Measurements from ENCODE around the gene TRAPPC1. TPM values are rescaled to one million over a fixed set of nuclear protein-coding genes. Genes with fewer than 3 reads are reported as not detected.

The TRAPPC1 gene
- total and polyA plus RNA-seq, 2 donors (not counting 3 experiments of a cell fraction or from before 2014, with no cell fraction given), result 146 to 250 TPM

- no peak overlapping the region for H3K27ac ChIP-seq (ENCODE audit: insufficient read depth, low read depth, low read length)
- no peaks in the 10 kb centered on the region for H3K27me3 ChIP-seq (ENCODE audit: control insufficient read depth in 2 of 2, insufficient read depth in 2 of 2, low read length in 2 of 2)
- H3K9ac ChIP-seq (replicated peaks; ENCODE audit: extremely low read depth, insufficient read depth, low read length), result no peak overlapping the region
- no peaks in the 10 kb centered on the region for H3K4me1 ChIP-seq (ENCODE audit: control insufficient read depth, extremely low read depth, insufficient read depth, low read length)
- dilution Hi-C loops (cut with MboI; ENCODE audit: extremely low pct_ligation_motif_present, low sequenced_read_pairs), result no loop called here
- H3K4me3 ChIP-seq (replicated peaks in 1 of 3; ENCODE audit: insufficient read depth in 1 of 3, low read depth in 1 of 3, low read length in 3 of 3), result no peak overlapping the region
- CTCF ChIA-PET, result interaction anchor here (0.6 to 7.1 kb wide), 7 partner anchors 13 to 93 kb away, joined by 3 to 58 read pairs (median 3); no protein-coding TSS in a partner anchor
- H3K4me2 ChIP-seq (ENCODE audit: insufficient read depth, low read length), result no peak overlapping the region
- H2AFZ ChIP-seq (ENCODE audit: low read depth, low read length), result no peak overlapping the region
- peaks cover 43 to 67% of the 10 kb centered on the region in 2 experiments for H3K36me3 ChIP-seq (ENCODE audit: control insufficient read depth in 2 of 2, extremely low read depth in 1 of 2, insufficient read depth in 2 of 2, low read length in 2 of 2)
- no TSS peak for BruUV-seq (replicated peaks)
- H3K9me3 ChIP-seq (replicated peaks; ENCODE audit: control insufficient read depth, insufficient read depth, low read length), result no peaks in the 10 kb centered on the region
- no peaks in the 10 kb centered on the region for H3K9me1 ChIP-seq (replicated peaks; ENCODE audit: control insufficient read depth, extremely low read depth, insufficient read depth, low read length)
- FAIRE-seq, result no peak
- POLR2A ChIA-PET, result no interaction called here
- no peak for DNase-seq (ENCODE audit: low read depth, low spot score)
- no peaks in the 10 kb centered on the region for H4K20me1 ChIP-seq (replicated peaks; ENCODE audit: control insufficient read depth, extremely low read depth, insufficient read depth, low read length)
- TF ChIP-seq EZH2 (IDR thresholded peaks at IDR 0.05; ENCODE audit: borderline replicate concordance, low read depth, low read length, severe bottlenecking), result no peak
- no peak for TF ChIP-seq MAX (IDR thresholded peaks at IDR 0.05; ENCODE audit: insufficient read depth, insufficient read length)
- TF ChIP-seq GATA2 (IDR thresholded peaks at IDR 0.05; ENCODE audit: insufficient read depth, insufficient read length, low read depth, low read length), result no peak
- no peak for TF ChIP-seq POLR2AphosphoS5 (IDR thresholded peaks at IDR 0.05; ENCODE audit: insufficient read depth, low read depth, low read length)
- TF ChIP-seq FOS (IDR thresholded peaks at IDR 0.05; ENCODE audit: borderline replicate concordance, insufficient read depth, low read length), result no peak
- no peak for TF ChIP-seq POLR2A (IDR thresholded peaks at IDR 0.05; ENCODE audit: low read depth, low read length)
- intact Hi-C loops (cut with micrococcal nuclease), result loop anchor here (1.0 kb wide), 1 partner anchor 35 kb away; no protein-coding TSS in a partner anchor
- no peaks in the 10 kb centered on the region for H3K79me2 ChIP-seq (ENCODE audit: control insufficient read depth, insufficient read depth, low read length)
Observed at GRCh38 chr17:7897090-7897489, 34.7 kb downstream of the TRAPPC1 start.

GRCh38 chr17:7894866-7895265 is 36.9 kb downstream of the TRAPPC1 start:
- TF ChIP-seq CTCF (IDR thresholded peaks at IDR 0.05; ENCODE audit: extremely low read depth in 1 of 2, insufficient read depth in 1 of 2, low read depth in 1 of 2, low read length in 2 of 2) (no peak), POLR2A (IDR thresholded peaks at IDR 0.05; ENCODE audit: low read depth, low read length) (no peak), POLR2AphosphoS5 (IDR thresholded peaks at IDR 0.05; ENCODE audit: insufficient read depth, low read depth, low read length) (no peak), MAX (IDR thresholded peaks at IDR 0.05; ENCODE audit: insufficient read depth, insufficient read length) (no peak), JUN (IDR thresholded peaks at IDR 0.05; ENCODE audit: borderline replicate concordance, insufficient read depth, insufficient read length, low read depth) (no peak), GATA2 (IDR thresholded peaks at IDR 0.05; ENCODE audit: insufficient read depth, insufficient read length, low read depth, low read length) (no peak), MYC (IDR thresholded peaks at IDR 0.05; ENCODE audit: low read depth, low read length) (no peak), FOS (IDR thresholded peaks at IDR 0.05; ENCODE audit: borderline replicate concordance, insufficient read depth, low read length) (no peak), EZH2 (IDR thresholded peaks at IDR 0.05; ENCODE audit: borderline replicate concordance, low read depth, low read length, severe bottlenecking) (no peak)
- no peaks in the 10 kb centered on the region for H3K9me3 ChIP-seq (replicated peaks; ENCODE audit: control insufficient read depth, insufficient read depth, low read length)
- no peaks in the 10 kb centered on the region for H3K9me1 ChIP-seq (replicated peaks; ENCODE audit: control insufficient read depth, extremely low read depth, insufficient read depth, low read length)
- H3K4me2 ChIP-seq (ENCODE audit: insufficient read depth, low read length), result no peak overlapping the region
- no peak overlapping the region for H3K4me3 ChIP-seq (replicated peaks in 1 of 3; ENCODE audit: insufficient read depth in 1 of 3, low read depth in 1 of 3, low read length in 3 of 3)
- no TSS peak for BruUV-seq (replicated peaks)
- intact Hi-C loops (cut with micrococcal nuclease), result no loop called here
- H3K4me1 ChIP-seq (ENCODE audit: control insufficient read depth, extremely low read depth, insufficient read depth, low read length), result peaks cover under 1% of the 10 kb centered on the region
- H3K36me3 ChIP-seq (ENCODE audit: control insufficient read depth in 2 of 2, extremely low read depth in 1 of 2, insufficient read depth in 2 of 2, low read length in 2 of 2), result peaks cover 49 to 63% of the 10 kb centered on the region in 2 experiments
- ChIA-PET POLR2A (no interaction called here), CTCF (interaction anchor here (1.0 to 7.1 kb wide), 2 partner anchors 32 to 151 kb away, joined by 3 to 58 read pairs; no protein-coding TSS in a partner anchor)
- peaks cover 2% of the 10 kb centered on the region for H3K79me2 ChIP-seq (ENCODE audit: control insufficient read depth, insufficient read depth, low read length)
- FAIRE-seq (no peak), DNase-seq (ENCODE audit: low read depth, low spot score) (no peak)
- H3K27ac ChIP-seq (ENCODE audit: insufficient read depth, low read depth, low read length), result no peak overlapping the region
- no peak overlapping the region for H2AFZ ChIP-seq (ENCODE audit: low read depth, low read length)
- dilution Hi-C loops (cut with MboI; ENCODE audit: extremely low pct_ligation_motif_present, low sequenced_read_pairs), result no loop called here
- H4K20me1 ChIP-seq (replicated peaks; ENCODE audit: control insufficient read depth, extremely low read depth, insufficient read depth, low read length), result no peaks in the 10 kb centered on the region
- no peaks in the 10 kb centered on the region for H3K27me3 ChIP-seq (ENCODE audit: control insufficient read depth in 2 of 2, insufficient read depth in 2 of 2, low read length in 2 of 2)
- H3K9ac ChIP-seq (replicated peaks; ENCODE audit: extremely low read depth, insufficient read depth, low read length), result no peak overlapping the region

Measured in endothelial cell of umbilical vein (primary cell).